HepG2 (cell line): ENCODE data around the gene AQP5. TPM values are rescaled to one million over a fixed set of nuclear protein-coding genes. Genes with fewer than 3 reads are reported as not detected.

Source experiments
- ATAC-seq: fragments of 200-7000 bp; cut with Tn5 transposase; 3 replicates; pipeline ENCODE4 v1.9.1; 2020; ENCODE audit warnings: mild to moderate bottlenecking, moderate library complexity
- BruUV-seq: library from RNA; stranded (reverse); fragments of 400-500 nt; replicated peaks from 2 replicates; lab custom pipeline; 2021; lab: Mats Ljungman, UMichigan
- CTCF ChIA-PET: fragments of 300-600 bp; formaldehyde crosslinking; extraction: SDS; loops from one replicate; lab custom pipeline; 2021; ENCODE audit warnings: low total read pairs, inconsistent platforms, low intra/inter-chr PET ratio; lab: Yijun Ruan, JAX
- POLR2A ChIA-PET: fragments of 350-600 bp; sonication (Branson Sonifier 250); formaldehyde crosslinking; loops from one replicate; lab custom pipeline; 2020; ENCODE audit warnings: antibody characterized with exemption, inconsistent platforms; lab: Yijun Ruan, JAX
- DNase-seq: peaks from one replicate; pipeline ENCODE4 v3.0.0-alpha.2; 2015; ENCODE audit warnings: low spot score
- FAIRE-seq: peaks from 3 replicates; lab custom pipeline; 2011; peaks lifted over from hg19 to GRCh38; lab: Jason Lieb, UNC
- H2AFZ ChIP-seq: one replicate; pipeline ENCODE4 v1.6.1; 2011; ENCODE audit warnings: low read length, inconsistent platforms
- H3K27ac ChIP-seq: fragments of 300-600 bp; 3 replicates; pipeline ENCODE4 v1.8.0; 2011; ENCODE audit warnings: mixed run types, mild to moderate bottlenecking, mixed read lengths, low read length, inconsistent platforms; ENCODE audit not compliant: insufficient read depth; ENCODE audit errors: extremely low read length
- H3K27me3 ChIP-seq, 2 experiments: fragments of 200-600 bp in 1 of 2; 2 replicates in 1 of 2; 3 replicates in 1 of 2; pipeline versions ENCODE4 v1.6.0 to v1.8.0; 2011; ENCODE audit warnings: low read length in 2 of 2, mild to moderate bottlenecking in 2 of 2, moderate library complexity in 2 of 2, inconsistent platforms in 1 of 2; ENCODE audit not compliant: insufficient read depth in 2 of 2, control insufficient read depth in 1 of 2
- H3K36me3 ChIP-seq, 2 experiments: fragments of 200-600 bp in 1 of 2; replicated peaks in 1 of 2; 2 replicates in 1 of 2; 3 replicates in 1 of 2; pipeline versions ENCODE4 v1.5.1 to v1.8.0; 2011; ENCODE audit warnings: low read length in 2 of 2, inconsistent platforms in 1 of 2; ENCODE audit not compliant: insufficient read depth in 2 of 2, control insufficient read depth in 1 of 2
- H3K4me1 ChIP-seq: 2 replicates; pipeline ENCODE4 v1.5.1; 2012; ENCODE audit warnings: low read length, inconsistent platforms; ENCODE audit not compliant: insufficient read depth
- H3K4me2 ChIP-seq: 2 replicates; pipeline ENCODE4 v1.6.0; 2011; ENCODE audit warnings: low read depth, low read length, inconsistent platforms
- H3K4me3 ChIP-seq, 3 experiments: fragments of 200-600 bp in 1 of 3; sonication (generic), shearing (Covaris generic) in 1 of 3; replicated peaks in 1 of 3; 2 replicates each; pipeline ENCODE4 v1.5.1; 2011 to 2016; ENCODE audit warnings: low read length in 3 of 3, inconsistent platforms in 2 of 3, low read depth in 2 of 3, mild to moderate bottlenecking in 2 of 3, control low read depth in 1 of 3, mixed read lengths in 1 of 3; ENCODE audit not compliant: insufficient read depth in 1 of 3
- H3K79me2 ChIP-seq: one replicate; pipeline ENCODE4 v1.6.1; 2011; ENCODE audit warnings: low read length, inconsistent platforms; ENCODE audit not compliant: insufficient read depth
- H3K9ac ChIP-seq: 2 replicates; pipeline ENCODE4 v1.6.0; 2011; ENCODE audit warnings: mild to moderate bottlenecking, low read depth, low read length, inconsistent platforms; ENCODE audit not compliant: insufficient read depth
- H3K9me3 ChIP-seq: 2 replicates; pipeline ENCODE4 v1.5.1; 2012; ENCODE audit warnings: mild to moderate bottlenecking, low read length
- H4K20me1 ChIP-seq: 2 replicates; pipeline ENCODE4 v1.6.0; 2011; ENCODE audit warnings: inconsistent platforms, mild to moderate bottlenecking, low read length, moderate library complexity; ENCODE audit not compliant: insufficient read depth
- ATF1 ChIP-seq: IDR thresholded peaks from 2 replicates; pipeline ENCODE4 v1.6.1; 2016; ENCODE audit warnings: mild to moderate bottlenecking, control low read depth
- EZH2 ChIP-seq: conservative IDR thresholded peaks from 2 replicates; pipeline ENCODE4 v1.6.1; 2012; ENCODE audit warnings: mild to moderate bottlenecking, low read depth, low read length, moderate library complexity
- FOXK2 ChIP-seq: fragments of 450-650 bp; IDR thresholded peaks from 2 replicates; pipeline ENCODE4 v1.6.1; 2016
- JARID2 ChIP-seq: sonication (generic); formaldehyde crosslinking; IDR thresholded peaks from 2 replicates; pipeline ENCODE4 v1.8.1; 2023; ENCODE audit warnings: missing genetic modification reagents, inconsistent platforms; ENCODE audit not compliant: insufficient replicate concordance
- PHF21A ChIP-seq: sonication (generic); formaldehyde crosslinking; IDR thresholded peaks from 2 replicates; pipeline ENCODE4 v1.5.0; 2020; ENCODE audit warnings: mild to moderate bottlenecking, missing genetic modification reagents
- POGZ ChIP-seq: sonication (generic); formaldehyde crosslinking; IDR thresholded peaks from 2 replicates; pipeline ENCODE4 v1.4.0; 2020; ENCODE audit warnings: mild to moderate bottlenecking, missing genetic modification reagents
- ZBTB3 ChIP-seq: sonication (generic); formaldehyde crosslinking; IDR thresholded peaks from 2 replicates; pipeline ENCODE4 v1.4.0; 2020; ENCODE audit warnings: low read depth, mild to moderate bottlenecking, moderate library complexity, missing genetic modification reagents, borderline replicate concordance
- WGBS: methylation state at CpG from one replicate; pipeline ENCODE4 v1.1.6; 2017; ENCODE audit warnings: low lambda C conversion rate; 5-methylcytosine and 5-hydroxymethylcytosine counted together
- in situ Hi-C: cut with HindIII; loops from 2 replicates; pipeline ENCODE4 v1.10.0; 2017; ENCODE audit warnings: low pct_unique_long_range_greater_than_20kb; ENCODE audit not compliant: extremely low pct_ligation_motif_present
- intact Hi-C: fragments of 100-400 bp; cut with micrococcal nuclease; formaldehyde crosslinking; loops from one replicate; pipeline ENCODE4 v1.10.0; 2022; ENCODE audit not compliant: unreplicated experiment
- polyA plus RNA-seq, 8 experiments: library from polyadenylated mRNA; depleted of rRNA in 3 of 8; stranded (reverse) in 7 of 8; unstranded in 1 of 8; fragments of >200 nt; fragmentation: Illumina TruSeq in 4 of 8; extraction: Trizol in 4 of 8; gene quantifications; 2 replicates each; pipeline versions ENCODE4 v1.2.1 to v1.2.3, GENCODE V29; 2011 to 2016; ENCODE audit warnings: low read depth in 4 of 8, missing spikeins in 1 of 8, mixed read lengths in 1 of 8; ENCODE audit not compliant: insufficient read depth in 1 of 8
- total RNA-seq, 5 experiments: library from RNA; depleted of rRNA; stranded (reverse); fragments of >200 nt; fragmentation: Illumina TruSeq; extraction: Trizol; gene quantifications; 2 replicates each; pipeline ENCODE4 v1.2.3, GENCODE V29; 2016; ENCODE audit warnings: low read depth in 1 of 5
- TF ChIP-seq, protein P1 (sequence below): sonication (generic); formaldehyde crosslinking; IDR thresholded peaks from 2 replicates; pipeline ENCODE4 v1.4.0; 2020; ENCODE audit warnings: mild to moderate bottlenecking, missing genetic modification reagents
- TF ChIP-seq, protein P2 (sequence below): sonication (generic); formaldehyde crosslinking; IDR thresholded peaks from 2 replicates; pipeline ENCODE4 v1.5.0; 2020; ENCODE audit warnings: mild to moderate bottlenecking, low read depth, missing genetic modification reagents, borderline replicate concordance
- TF ChIP-seq, protein P3 (sequence below), 2 experiments: sonication (generic) in 1 of 2; formaldehyde crosslinking in 1 of 2; IDR thresholded peaks; 2 replicates each; pipeline versions ENCODE4 v1.5.1 to v1.6.1; 2011 to 2020; ENCODE audit warnings: borderline replicate concordance in 1 of 2, low read depth in 1 of 2, low read length in 1 of 2, mild to moderate bottlenecking in 1 of 2, missing genetic modification reagents in 1 of 2, moderate library complexity in 1 of 2

The AQP5 gene
- total and polyA plus RNA-seq, 2 of the 13 experiments (the other 11 are each of a cell fraction or from before 2014, with no cell fraction given), result not detected

DNA sequence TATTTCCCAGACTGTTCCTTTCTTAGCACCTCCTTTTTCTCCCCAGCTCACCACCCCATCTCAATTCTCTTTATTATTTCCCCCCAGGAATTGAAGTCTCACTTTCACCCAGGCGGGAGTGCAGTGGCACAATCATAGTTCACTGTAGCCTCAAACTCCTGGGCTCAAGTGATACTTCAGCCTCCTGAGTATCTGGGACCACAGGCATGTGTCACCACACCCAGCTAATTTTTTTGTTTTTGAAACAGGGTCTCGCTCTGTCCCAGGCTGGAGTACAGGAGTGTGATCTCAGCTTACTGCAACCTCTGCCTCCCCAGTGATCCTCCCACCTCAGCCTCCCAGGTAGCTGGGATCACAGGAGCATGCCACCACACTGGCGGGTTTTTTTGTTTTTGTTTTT lies 52.7 kb downstream of the AQP5 start:
- H3K9me3 ChIP-seq, result no peaks in the 10 kb centered on the region
- 98% methylated on average over 3 of the region's 3 CpGs for WGBS
- peaks cover 7 to 23% of the 10 kb centered on the region in 2 experiments; a peak in 4 of 5 replicates for H3K36me3 ChIP-seq
- no peak overlapping the region for H3K9ac ChIP-seq
- H3K27ac ChIP-seq, result no peak overlapping the region
- peaks cover 28% of the 10 kb centered on the region for H3K79me2 ChIP-seq
- in situ Hi-C loops, result no loop called here
- no peaks in the 10 kb centered on the region for H4K20me1 ChIP-seq
- H3K4me2 ChIP-seq, result no peak overlapping the region
- H3K4me1 ChIP-seq, result peaks cover 18% of the 10 kb centered on the region
- TF ChIP-seq ATF1 (CRISPR knock-in tag) (no peak), EZH2 (no peak), ZBTB3 (CRISPR knock-in tag) (no peak), PHF21A (CRISPR knock-in tag) (no peak), JARID2 (CRISPR knock-in tag) (no peak), FOXK2 (no peak), POGZ (no peak)
- TF ChIP-seq, protein P1, sequence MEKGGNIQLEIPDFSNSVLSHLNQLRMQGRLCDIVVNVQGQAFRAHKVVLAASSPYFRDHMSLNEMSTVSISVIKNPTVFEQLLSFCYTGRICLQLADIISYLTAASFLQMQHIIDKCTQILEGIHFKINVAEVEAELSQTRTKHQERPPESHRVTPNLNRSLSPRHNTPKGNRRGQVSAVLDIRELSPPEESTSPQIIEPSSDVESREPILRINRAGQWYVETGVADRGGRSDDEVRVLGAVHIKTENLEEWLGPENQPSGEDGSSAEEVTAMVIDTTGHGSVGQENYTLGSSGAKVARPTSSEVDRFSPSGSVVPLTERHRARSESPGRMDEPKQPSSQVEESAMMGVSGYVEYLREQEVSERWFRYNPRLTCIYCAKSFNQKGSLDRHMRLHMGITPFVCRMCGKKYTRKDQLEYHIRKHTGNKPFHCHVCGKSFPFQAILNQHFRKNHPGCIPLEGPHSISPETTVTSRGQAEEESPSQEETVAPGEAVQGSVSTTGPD (CRISPR knock-in tag), result no peak
- TF ChIP-seq, protein P2, sequence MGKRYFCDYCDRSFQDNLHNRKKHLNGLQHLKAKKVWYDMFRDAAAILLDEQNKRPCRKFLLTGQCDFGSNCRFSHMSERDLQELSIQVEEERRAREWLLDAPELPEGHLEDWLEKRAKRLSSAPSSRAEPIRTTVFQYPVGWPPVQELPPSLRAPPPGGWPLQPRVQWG (CRISPR knock-in tag), result no peak
- TF ChIP-seq, protein P3, sequence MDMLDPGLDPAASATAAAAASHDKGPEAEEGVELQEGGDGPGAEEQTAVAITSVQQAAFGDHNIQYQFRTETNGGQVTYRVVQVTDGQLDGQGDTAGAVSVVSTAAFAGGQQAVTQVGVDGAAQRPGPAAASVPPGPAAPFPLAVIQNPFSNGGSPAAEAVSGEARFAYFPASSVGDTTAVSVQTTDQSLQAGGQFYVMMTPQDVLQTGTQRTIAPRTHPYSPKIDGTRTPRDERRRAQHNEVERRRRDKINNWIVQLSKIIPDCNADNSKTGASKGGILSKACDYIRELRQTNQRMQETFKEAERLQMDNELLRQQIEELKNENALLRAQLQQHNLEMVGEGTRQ (IDR thresholded peaks at IDR 0.05; ENCODE audit: low read depth, low read length), result no peak
- TF ChIP-seq, protein P3 (CRISPR knock-in tag; IDR thresholded peaks at IDR 0.05; ENCODE audit: borderline replicate concordance), result no peak
- H3K27me3 ChIP-seq, result no peaks in the 10 kb centered on the region
- ChIA-PET POLR2A (no interaction called here), CTCF (no interaction called here)
- FAIRE-seq (no peak), ATAC-seq (no peak), DNase-seq (no peak)
- H3K4me3 ChIP-seq, result no peak overlapping the region
- BruUV-seq, result no TSS peak
- no peak overlapping the region for H2AFZ ChIP-seq
- intact Hi-C loops, result no loop called here

Other genes with a start within 250 kb of the AQP5 start
- gene TMBIM6, start 220.3 kb upstream of the AQP5 start, total RNA-seq (2016; rRNA removed; fragmentation: Illumina TruSeq; extraction: Trizol), result 220 and 412 TPM in 2 replicates
- 445 and 468 TPM in 2 replicates for gene TMBIM6, start 220.3 kb upstream of the AQP5 start, polyA plus RNA-seq (2011; rRNA removed)
- gene NCKAP5L, start 133.5 kb upstream of the AQP5 start, total RNA-seq (2016; rRNA removed; fragmentation: Illumina TruSeq; extraction: Trizol), result 5.9 and 9.0 TPM in 2 replicates
- 4.1 and 5.5 TPM in 2 replicates for gene NCKAP5L, start 133.5 kb upstream of the AQP5 start, polyA plus RNA-seq (2011; rRNA removed)
- gene BCDIN3D, start 118.8 kb upstream of the AQP5 start, total RNA-seq (2016; rRNA removed; fragmentation: Illumina TruSeq; extraction: Trizol), result 1.8 and 2.5 TPM in 2 replicates
- gene BCDIN3D, start 118.8 kb upstream of the AQP5 start, polyA plus RNA-seq (2011; rRNA removed), result 2.0 and 2.2 TPM in 2 replicates
- not detected in 2 replicates for gene FAIM2, start 58.0 kb upstream of the AQP5 start, total RNA-seq (2016; rRNA removed; fragmentation: Illumina TruSeq; extraction: Trizol)
- gene FAIM2, start 58.0 kb upstream of the AQP5 start, polyA plus RNA-seq (2011; rRNA removed), result not detected in 2 replicates
- not detected in 2 replicates for gene AQP2, start 11.1 kb upstream of the AQP5 start, total RNA-seq (2016; rRNA removed; fragmentation: Illumina TruSeq; extraction: Trizol)
- gene AQP2, start 11.1 kb upstream of the AQP5 start, polyA plus RNA-seq (2011; rRNA removed), result not detected in 2 replicates
- gene AQP6, start 11.1 kb downstream of the AQP5 start, total RNA-seq (2016; rRNA removed; fragmentation: Illumina TruSeq; extraction: Trizol), result 0.51 and 1.3 TPM in 2 replicates
- gene AQP6, start 11.1 kb downstream of the AQP5 start, polyA plus RNA-seq (2011; rRNA removed), result 0.32 and 0.38 TPM in 2 replicates
- gene RACGAP1, start 63.6 kb downstream of the AQP5 start, total RNA-seq (2016; rRNA removed; fragmentation: Illumina TruSeq; extraction: Trizol), result 57.9 and 95.5 TPM in 2 replicates
- 14.0 and 16.7 TPM in 2 replicates for gene RACGAP1, start 63.6 kb downstream of the AQP5 start, polyA plus RNA-seq (2011; rRNA removed)
- gene ASIC1, start 95.7 kb downstream of the AQP5 start, total RNA-seq (2016; rRNA removed; fragmentation: Illumina TruSeq; extraction: Trizol), result 0.24 and 0.44 TPM in 2 replicates
- 1.3 and 1.5 TPM in 2 replicates for gene ASIC1, start 95.7 kb downstream of the AQP5 start, polyA plus RNA-seq (2011; rRNA removed)
- gene SMARCD1, start 123.5 kb downstream of the AQP5 start, total RNA-seq (2016; rRNA removed; fragmentation: Illumina TruSeq; extraction: Trizol), result 54.6 and 64.9 TPM in 2 replicates
- 51.7 and 55.5 TPM in 2 replicates for gene SMARCD1, start 123.5 kb downstream of the AQP5 start, polyA plus RNA-seq (2011; rRNA removed)
- 30.6 and 38.1 TPM in 2 replicates for gene GPD1, start 142.1 kb downstream of the AQP5 start, total RNA-seq (2016; rRNA removed; fragmentation: Illumina TruSeq; extraction: Trizol)
- gene GPD1, start 142.1 kb downstream of the AQP5 start, polyA plus RNA-seq (2011; rRNA removed), result 3.7 and 7.2 TPM in 2 replicates
- 71.6 and 82.0 TPM in 2 replicates for gene COX14, start 150.4 kb downstream of the AQP5 start, total RNA-seq (2016; rRNA removed; fragmentation: Illumina TruSeq; extraction: Trizol)
- 53.0 and 55.0 TPM in 2 replicates for gene COX14, start 150.4 kb downstream of the AQP5 start, polyA plus RNA-seq (2011; rRNA removed)
- gene CERS5, start 205.5 kb downstream of the AQP5 start, total RNA-seq (2016; rRNA removed; fragmentation: Illumina TruSeq; extraction: Trizol), result 15.3 and 22.3 TPM in 2 replicates
- gene CERS5, start 205.5 kb downstream of the AQP5 start, polyA plus RNA-seq (2011; rRNA removed), result 37.5 and 48.8 TPM in 2 replicates